Forelimb muscle (tissue), 1 donor: ENCODE measurements around the gene NACC1. TPM values are rescaled to one million over a fixed set of nuclear protein-coding genes. Genes with fewer than 3 reads are reported as not detected.

Experiments
- DNase-seq: peaks from one replicate; pipeline ENCODE4 v3.0.0-alpha.2; 2013; ENCODE audit warnings: low read depth
- polyA plus RNA-seq: library from polyadenylated mRNA; unstranded; fragments of 120-200 nt; gene quantifications from one replicate; pipeline ENCODE4 v1.2.1, GENCODE V29; 2013; ENCODE audit not compliant: insufficient read length

Gene NACC1
- polyA plus RNA-seq, 1 donor: 18.7 TPM

DNA sequence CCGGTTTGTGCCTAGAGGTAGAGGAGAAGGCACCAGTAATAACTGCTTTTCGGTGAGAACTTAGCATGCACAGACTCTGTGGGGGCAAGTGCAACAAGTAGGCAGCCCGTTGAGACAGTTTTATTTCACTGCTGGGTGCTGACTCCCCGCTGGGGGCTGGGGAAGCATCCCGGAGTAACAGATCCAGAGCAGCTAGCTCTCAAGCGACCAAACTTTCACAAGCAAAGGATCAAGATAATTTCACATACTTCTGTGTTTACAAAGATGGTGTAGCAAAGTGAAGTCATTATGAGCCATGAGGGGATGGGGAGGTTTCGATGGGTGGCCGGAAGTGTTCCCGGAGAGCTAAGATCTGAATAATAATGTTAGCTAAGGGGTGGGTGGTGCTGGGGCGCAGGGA is 2.8 kb downstream of the NACC1 start:
- no peak for DNase-seq

DNA sequence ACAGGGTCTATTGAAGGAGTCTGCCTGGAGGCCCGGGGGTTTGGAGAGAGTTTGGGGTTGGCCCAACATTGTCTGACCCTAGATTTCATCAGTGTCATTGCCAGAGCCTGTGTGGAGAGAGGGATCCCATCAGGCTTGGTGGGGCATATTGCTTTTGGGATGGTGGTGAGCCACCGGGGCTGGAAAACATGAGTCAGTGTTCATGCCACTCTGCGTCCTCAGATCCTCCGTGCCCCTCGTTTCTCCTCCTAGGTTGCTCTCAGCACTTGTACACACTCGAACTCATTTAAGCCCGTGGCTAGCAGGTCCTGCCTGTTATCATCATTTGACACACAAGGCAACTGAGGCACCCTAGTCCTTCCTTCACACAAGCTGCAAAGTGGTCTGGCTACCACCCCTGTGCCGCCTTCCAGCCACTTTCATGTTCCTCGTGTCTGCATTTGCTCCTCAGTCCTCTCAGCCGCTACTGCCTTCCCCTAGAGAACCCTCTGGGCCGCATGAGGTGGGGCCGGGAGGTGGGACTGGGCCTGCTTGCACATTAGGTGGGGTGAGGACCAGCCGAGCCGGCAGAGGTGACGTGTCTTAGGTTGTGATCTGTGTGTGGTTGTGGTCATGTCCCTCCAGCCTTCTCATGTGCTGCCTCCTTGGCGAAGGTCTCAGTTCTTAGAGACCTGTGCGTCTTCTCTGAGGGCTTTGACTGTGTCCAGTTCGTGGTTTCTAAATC is 3.6 kb downstream of the NACC1 start:
- DNase-seq: no peak

DNA sequence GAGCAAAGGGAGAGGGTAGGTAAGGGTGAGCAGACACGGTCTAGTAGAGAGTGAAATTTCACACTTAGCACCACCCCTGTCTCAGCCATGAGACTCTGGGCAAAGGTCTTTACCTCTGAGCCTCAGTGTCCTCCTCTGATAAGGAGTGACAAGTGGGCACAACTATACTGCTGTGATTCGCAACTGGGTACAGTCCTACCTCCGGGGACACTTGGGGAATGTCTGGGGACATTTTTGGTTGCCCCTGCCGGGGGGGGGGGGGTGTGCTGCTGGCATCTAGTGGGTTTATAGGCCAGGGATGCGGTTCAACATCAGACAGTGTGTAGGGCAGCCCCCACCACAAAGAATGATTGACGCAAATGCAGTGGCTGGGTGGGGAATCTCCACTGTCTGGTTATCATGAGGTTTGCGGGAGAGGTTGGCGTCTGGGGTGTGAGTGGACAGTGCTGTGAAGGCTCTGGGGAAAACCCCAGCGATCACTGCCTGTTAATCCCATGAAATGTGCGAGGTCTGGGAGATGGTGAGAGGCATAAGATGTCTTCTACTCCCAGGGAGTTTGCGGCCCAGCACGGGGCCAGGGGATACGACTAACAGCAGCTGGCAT is 4.3 kb downstream of the NACC1 start:
- no peak for DNase-seq

DNA sequence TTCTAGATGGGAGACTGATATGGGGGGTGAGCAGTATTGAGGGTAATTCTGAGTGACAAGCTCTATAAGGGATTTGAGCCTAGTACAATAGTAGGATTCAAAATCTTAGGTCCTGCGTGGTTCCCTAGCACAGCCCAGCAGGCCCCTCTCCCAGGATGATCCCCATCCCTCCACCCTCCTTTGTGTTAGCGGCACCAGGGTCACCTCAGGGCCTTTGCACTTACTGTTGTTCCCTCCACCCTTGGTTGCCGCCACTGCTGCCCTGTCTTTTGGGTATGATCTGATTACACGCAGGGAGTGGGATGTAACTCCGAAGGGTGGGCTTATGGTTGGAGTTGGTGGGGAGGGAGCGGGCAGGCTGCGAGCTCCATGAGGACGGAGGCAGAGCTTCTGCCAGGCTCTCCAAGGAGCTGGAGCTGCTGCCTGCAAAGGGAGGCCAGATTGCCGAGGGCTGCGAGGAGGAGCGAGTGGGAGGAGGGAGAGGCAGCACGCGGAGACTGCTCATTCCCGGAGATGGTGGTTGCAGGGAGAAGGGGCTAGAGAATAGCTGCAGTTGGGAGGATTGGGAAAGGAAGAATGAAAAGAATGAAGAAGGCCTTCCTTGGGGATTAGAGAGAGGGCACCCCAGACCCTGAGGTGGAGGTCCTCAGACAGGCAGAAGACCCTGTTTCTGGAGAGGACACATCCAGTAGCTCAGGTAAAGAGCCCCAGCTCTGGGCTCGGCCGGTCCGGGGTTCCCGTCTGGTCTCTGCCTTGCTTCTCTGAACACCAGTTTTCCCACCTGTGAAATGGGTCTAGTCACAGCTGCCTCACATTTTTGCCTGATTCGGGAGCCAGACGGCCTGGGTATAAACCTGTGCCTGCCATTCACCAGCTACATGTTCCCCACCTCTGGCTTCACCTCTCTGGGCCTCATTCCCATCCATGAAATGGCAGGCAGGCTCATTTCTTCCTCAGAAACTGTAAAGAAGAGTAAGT is 5.2 kb downstream of the NACC1 start:
- no peak for DNase-seq

DNA sequence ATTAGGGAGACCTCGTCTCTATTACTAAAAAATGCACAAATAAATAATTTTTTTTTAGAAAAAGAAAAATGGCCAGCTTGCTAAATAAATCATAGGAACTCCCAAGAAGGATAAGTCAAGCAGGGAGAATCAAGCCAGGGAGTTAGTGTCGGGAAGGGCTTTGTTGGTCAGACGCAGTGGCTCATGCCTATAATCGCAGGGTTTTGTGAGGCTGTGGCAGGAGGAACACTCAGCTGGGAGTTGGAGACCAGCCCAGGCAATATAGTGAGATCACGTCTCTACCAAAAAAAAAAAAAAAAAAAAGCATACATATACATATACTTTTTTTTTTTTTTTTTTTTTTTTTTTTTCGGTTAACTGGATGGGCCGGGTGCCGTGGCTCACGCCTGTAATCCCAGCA is 9.0 kb downstream of the NACC1 start:
- no peak for DNase-seq

DNA sequence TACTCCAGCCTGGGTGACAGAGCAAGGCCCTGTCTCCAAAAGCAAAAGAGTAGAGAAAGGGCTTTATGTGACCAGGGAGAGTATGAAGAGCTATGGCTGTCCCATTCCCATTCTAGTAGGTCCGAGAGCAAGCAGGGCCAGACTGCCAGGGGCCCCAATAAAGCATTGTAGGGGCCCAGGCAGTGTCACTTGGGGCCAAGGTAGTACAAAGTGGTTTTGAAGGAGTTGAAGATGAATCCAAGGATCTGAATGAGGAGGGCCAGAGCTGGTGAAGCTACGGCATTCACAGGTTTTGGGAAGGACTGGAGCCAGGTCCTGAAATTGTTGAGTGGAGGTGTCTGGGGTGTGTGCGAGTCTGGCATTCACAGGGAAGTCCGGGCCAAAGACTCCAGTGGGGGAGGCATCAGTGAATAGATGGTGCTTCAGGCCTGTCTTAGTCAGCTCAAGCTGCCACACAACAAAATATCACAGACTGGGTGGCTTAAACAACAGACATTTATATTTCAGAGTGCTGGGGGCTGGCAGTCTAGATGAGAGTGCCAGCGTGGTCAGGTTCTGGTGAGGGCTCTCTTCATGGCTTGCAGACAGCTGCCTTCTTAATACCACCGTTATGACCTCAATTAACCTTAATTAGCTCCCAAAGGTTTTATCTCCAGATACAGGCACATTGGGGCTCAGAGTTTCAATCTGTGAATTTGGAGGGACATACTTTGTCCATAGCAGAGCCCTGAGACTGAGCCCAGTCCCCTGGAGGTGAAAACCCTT is 9.9 kb downstream of the NACC1 start:
- DNase-seq: no peak

DNA sequence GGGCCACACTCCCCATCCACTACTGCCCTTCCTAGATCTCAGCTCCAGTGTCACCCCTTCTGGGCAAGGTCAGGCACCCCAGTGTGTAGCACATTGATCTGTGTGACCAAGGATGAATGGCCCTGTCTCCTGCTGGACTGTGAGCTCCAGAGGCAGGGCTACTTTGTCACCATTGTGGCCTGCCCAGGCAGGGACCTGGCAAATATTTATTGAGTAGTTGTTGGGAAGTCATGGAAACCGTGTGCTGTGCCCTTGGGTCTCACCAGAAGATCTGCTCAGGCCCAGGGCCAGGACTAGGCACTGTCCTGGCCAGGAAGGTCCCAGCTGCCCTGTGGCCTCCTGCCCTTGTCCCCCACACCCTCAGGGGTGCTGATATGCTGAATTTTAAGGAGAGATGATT is 10.5 kb downstream of the NACC1 start:
- no peak for DNase-seq

DNA sequence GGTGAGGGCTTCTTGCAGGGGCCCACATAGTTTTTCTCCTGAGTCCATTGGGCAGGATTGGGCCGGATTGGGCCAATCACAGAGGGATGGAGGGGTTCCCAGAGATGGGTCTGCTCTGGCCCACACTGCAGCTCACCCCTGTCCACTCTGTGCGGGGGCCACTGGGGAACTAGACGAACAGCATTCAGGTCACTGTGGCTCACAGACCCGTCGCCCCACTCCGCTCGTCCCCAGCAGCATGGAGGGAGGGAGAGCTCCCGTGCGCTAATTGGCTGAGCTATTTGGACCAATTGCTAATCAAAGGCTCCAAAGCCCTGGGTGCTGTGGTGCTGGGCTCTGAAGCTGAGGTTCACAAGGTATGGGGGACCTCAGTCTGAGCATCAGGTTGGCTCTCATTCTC is 11.3 kb downstream of the NACC1 start:
- no peak for DNase-seq

DNA sequence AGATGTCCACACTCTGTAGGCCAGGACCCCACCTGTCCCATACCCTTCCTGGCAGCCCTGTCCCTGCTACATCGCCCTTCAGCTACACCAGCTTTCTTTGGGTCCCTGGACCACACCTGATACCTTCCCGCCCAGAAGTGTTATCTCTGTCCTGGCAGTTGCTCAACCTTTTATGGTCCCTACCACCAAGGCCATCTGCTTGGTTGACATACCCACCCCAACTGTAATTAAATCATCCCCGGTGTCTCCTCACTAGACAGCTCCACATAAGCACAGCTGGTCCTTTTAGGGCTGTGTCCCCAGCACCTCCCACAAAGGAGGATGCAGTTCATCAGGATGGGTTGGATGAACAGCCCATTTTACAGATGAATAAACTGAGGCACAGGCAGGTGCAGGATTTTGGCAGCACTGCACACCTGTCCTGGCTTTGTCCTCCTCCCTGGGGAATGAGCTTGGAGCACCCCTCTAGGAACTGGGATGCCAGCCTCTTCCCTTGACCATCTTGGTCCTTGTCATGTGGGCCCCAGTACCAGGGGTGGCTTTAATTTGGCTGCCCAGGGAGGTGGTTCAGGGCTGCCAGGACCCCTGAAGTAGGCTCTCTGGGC is 12.9 kb downstream of the NACC1 start:
- DNase-seq: no peak

DNA sequence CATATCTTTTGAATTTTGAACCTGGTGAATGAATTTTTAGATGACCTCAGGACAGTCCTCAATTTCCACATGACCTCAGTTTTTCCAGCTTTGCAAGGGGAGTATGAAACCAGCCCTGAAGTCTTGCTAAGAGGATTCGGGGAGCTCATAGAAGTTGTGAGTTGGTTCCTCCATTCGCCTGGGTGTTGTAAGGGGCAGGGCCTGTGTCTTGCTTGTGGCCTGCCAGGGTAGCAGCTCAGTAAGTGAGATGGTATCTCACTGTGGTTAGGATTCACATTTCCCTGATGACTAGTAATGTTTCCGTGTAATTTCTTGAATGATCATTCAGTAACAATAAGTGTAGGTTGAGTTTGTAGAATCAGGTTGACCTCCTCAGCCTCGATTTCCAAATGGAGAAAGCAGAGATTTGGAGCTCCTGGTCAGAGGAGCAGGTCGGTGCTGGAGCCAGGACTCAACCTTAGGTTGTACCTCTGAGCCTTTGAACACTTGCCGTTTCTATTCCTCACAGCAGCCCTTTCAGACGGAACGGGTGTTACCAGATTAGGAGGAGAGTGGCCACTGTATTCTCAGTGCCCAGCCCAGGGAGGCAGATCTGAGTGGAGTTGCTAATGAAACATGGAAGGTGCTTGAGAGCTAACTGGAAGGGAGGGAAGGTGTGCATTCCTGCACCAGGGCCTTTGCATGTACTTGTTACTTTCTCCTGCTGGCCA is 14.6 kb downstream of the NACC1 start:
- DNase-seq: no peak

DNA sequence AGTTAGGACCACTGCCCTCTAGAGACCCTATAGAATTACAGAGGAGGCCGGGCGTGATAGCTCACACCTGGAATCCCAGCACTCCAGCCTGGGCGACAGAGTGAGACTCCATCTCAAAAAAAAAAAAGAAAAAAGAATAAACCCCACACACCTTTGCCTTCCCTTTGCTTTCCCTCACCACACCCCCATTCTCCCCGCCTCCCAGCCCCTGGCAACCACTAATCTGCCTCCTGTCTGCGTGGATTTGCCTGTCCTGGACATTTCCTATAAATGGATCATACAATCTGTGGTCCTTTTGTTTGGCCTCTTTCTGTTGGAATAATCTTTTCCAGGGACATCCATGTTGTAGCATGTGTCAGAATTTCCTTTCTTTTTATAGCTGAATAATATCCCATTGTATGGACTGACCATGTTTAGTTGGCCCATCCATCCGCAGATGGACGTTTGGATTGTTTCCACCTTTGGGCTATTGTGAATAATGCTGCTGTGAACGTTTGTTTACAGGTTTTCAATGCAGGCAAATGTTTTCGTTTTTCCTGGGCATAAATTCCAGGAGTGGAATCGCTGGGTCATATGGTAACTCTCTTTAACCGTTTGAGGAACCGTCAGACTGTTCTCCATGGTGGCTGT is 15.3 kb downstream of the NACC1 start:
- no peak for DNase-seq

DNA sequence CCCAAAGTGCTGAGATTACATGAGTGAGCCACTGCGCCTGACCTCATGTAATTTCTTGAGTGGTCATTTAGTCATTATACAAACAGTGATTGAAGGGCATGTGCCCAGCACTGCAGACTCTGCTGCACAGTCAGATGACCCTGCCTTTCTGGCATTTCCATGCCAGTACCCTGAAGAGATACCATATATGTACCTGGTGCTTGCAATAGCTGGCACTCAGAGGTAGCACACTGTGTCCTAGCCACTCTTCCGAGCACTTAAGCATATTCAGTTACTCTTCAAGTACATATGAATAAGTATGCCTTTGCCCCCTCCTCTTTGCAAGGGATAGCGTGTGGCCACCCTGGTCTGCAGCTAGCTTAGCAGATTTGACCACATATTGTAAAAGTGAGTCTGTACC is 16.6 kb downstream of the NACC1 start:
- DNase-seq: no peak

DNA sequence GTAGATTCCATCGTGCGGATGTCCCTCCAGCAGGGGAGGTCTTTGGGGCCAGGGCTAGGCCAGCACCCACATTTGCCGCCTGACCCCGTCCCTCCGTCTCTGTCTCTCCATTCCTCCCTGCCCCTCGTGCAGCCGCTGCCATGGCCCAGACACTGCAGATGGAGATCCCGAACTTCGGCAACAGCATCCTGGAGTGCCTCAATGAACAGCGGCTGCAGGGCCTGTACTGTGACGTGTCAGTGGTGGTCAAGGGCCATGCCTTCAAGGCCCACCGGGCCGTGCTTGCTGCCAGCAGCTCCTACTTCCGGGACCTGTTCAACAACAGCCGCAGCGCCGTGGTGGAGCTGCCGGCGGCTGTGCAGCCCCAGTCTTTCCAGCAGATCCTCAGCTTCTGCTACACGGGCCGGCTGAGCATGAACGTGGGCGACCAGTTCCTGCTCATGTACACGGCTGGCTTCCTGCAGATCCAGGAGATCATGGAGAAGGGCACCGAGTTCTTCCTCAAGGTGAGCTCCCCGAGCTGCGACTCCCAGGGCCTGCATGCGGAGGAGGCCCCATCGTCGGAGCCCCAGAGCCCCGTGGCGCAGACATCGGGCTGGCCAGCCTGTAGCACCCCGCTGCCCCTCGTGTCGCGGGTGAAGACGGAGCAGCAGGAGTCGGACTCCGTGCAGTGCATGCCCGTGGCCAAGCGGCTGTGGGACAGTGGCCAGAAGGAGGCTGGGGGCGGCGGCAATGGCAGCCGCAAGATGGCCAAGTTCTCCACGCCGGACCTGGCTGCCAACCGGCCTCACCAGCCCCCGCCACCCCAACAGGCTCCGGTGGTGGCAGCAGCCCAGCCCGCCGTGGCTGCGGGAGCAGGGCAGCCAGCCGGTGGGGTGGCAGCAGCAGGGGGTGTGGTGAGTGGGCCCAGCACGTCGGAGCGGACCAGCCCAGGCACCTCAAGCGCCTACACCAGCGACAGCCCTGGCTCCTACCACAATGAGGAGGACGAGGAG is 17.3 kb downstream of the NACC1 start:
- DNase-seq: no peak

DNA sequence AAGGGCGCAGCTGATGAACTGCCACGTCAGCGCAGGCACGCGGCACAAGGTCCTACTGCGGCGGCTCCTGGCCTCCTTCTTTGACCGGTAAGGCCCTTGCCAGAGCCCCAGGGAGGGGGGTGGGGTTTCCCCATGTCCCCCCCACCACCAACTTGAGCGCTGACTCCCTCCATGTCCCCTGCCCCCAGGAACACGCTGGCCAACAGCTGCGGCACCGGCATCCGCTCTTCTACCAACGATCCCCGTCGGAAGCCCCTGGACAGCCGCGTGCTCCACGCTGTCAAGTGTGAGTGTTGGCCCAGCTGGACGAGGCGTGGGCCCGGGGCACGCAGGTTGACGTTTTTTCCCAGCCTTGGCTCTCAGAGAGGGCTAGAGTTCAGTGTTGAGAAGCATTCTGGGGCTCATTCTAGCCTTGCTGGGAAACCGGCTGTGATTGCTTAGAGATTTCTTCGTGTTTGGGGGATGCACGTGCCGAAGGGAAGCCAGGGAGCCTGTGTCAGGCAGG is 19.3 kb downstream of the NACC1 start:
- DNase-seq: no peak

DNA sequence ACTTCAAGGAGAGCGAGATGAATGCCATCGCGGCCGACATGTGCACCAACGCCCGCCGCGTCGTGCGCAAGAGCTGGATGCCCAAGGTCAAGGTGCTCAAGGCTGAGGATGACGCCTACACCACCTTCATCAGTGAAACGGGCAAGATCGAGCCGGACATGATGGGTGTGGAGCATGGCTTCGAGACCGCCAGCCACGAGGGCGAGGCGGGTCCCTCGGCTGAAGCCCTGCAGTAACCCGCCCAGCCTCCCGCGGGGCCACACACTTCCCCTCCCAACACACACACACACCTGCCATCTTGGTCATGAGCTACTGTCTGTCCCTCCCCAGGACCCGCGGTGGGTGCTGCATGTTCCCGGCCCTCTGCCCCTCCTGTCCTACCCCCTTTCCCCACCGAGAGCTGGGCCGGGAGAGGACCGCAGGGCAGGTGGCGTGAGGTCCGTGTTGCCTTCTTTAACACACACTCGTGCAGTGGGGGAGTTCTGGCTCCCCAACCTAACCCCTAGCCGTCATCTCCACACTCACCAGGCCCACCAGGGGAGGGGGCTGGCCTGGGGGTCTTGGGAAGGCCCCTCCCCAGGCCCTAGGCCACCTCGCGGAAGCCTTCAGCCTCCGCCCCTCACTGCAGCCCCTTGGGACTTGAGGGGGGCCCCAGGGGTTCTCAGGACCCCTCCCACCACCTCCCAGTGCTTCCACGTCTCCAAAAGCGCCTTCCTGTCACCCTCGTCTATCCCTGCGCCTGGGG is 20.3 kb downstream of the NACC1 start:
- DNase-seq: no peak

DNA sequence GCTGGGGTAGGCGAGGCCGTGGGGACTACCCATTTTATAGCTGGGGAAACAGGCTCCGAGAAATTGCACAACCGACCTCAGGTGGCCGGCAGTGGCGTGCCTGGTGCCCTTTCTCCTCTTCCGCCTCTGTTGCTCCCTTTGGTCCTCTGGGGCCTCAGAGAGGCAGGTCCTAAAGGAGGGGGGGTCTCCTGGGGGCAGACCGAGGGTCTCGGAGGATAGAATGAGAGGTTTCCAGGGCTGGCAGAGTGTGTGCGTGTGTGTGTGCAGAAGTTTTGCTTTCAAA is 20.8 kb downstream of the NACC1 start:
- DNase-seq: no peak

DNA sequence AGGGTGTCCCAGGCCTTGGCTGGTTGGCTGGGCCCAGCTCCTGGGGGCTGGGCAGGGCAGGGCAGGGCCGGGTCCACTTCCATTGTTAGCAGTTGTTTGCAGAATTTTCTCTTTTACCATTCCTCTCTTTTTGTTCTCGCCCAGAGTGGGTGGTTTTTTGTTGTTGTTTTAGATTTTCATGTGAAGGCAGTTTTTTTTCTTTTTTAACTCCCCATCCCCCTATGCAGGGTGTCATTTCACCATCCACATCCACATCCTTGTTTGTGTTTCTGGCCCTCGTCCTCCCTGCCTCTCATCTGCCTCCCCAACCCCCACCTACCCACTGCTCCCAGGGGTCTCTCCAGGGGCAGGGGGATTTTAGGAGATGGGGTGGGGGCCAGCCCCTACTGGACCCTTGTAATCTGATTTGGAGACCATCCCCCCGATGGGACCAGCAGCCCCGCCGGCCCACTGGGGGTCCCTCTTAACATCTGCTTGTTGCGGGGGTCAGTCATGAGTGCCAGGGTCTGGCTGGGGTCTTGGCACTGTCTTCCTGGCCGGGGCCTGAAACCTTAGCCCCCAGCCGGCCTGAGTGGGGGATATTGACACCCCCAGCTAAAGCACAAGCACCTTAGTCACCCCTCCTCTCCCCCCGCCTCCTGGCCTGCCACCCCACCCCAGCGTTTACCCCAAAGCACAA is 21.7 kb downstream of the NACC1 start:
- no peak for DNase-seq
